ENCODE results near the gene LBHD2. TPM values are rescaled to one million over a fixed set of nuclear protein-coding genes. Genes with fewer than 3 reads are reported as not detected.
A peak's percentile ranks its signal among the peaks of the same experiment; 100 is the strongest.

Gene LBHD2
- total RNA-seq, 1 experiment from 2014 or later, result not detected

DNA sequence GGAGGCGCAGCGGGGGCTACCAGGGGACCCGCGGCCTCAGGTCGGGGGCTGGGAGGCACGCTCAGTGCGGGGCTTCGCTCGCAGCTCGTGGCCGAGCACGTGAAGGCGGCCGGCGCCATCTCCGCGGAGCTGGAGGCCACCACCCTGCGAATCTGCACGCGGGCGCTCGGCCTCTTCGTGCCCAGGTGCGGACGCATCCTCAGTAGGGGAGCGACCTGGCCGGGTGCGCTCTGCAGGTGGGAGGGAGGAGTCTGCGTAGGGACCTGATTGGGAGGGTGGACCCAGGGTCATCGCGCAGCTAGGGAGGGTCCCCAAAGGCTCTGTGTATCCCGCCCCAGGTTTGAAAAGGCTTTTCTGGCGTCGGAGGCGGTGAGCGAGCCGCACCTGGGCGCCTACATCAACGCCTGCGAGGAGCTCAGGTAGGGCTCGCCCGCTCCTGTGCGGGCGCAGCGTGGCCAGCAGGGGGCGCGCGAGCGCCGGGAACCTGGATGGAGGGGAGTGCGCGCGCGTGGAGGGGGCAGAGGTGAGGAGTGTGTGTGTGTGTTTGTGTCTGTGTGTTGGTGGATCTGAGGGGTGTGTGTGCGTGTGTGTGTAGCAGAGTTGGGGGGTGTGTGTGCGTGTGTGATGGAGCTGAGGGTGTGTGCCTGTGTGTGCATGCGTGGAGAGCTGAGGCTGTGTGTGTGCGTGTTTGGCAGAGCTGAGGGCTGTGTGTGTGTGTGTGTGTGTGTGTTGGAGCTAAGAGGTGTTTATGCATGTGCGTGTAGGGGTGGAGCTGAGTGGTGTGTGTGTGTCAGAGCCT, 20.8 kb downstream of the LBHD2 start:
- peaks cover 25 to 45% of the 10 kb centered on the region in 2 experiments for H3K4me1 ChIP-seq (ENCODE audit: control insufficient read depth in 1 of 2, insufficient read depth in 2 of 2, low read length in 2 of 2)
- H3K27ac ChIP-seq (ENCODE audit: low read depth, low read length), result no peak overlapping the region; the same call in 1 of the 2 replicates

More for the DNA sequence above, 20.8 kb downstream of the LBHD2 start:
- H3K27me3 ChIP-seq (ENCODE audit: insufficient read depth, low read length), result no peaks in the 10 kb centered on the region
- RAD21 ChIA-PET (ENCODE audit: low non-redundant PET in 1 of 2, low total read pairs in 2 of 2, uncharacterized antibody in 2 of 2, unreplicated experiment in 2 of 2), result interaction anchor here (0.5 to 2.1 kb wide), 17 partner anchors 8 to 416 kb away, joined by 3 to 18 read pairs (median 3); no protein-coding TSS in a partner anchor
- H3K79me2 ChIP-seq (ENCODE audit: insufficient read depth, low read length), result no peaks in the 10 kb centered on the region
- no TSS peak for BruUV-seq (replicated peaks)
- no peaks in the 10 kb centered on the region for H3K9me3 ChIP-seq (ENCODE audit: control insufficient read depth in 1 of 2, insufficient read depth in 1 of 2, low read depth in 1 of 2, low read length in 2 of 2)
- H2AFZ ChIP-seq (ENCODE audit: low read depth, low read length, poor library complexity, severe bottlenecking), result no peak overlapping the region
- ATAC-seq, result peak; percentile 83
- DNase-seq (ENCODE audit: low read depth, low spot score), result no peak
- intact Hi-C loops (cut with micrococcal nuclease), result loop anchor here (1.0 kb wide), 3 partner anchors 36 to 187 kb away; no protein-coding TSS in a partner anchor
- no peaks in the 10 kb centered on the region for H3K36me3 ChIP-seq (ENCODE audit: control insufficient read depth in 1 of 2, insufficient read depth in 2 of 2, low read length in 2 of 2)
- CTCF ChIA-PET, result interaction anchor here (0.6 to 3.1 kb wide), 36 partner anchors 9 to 1389 kb away, joined by 3 to 41 read pairs (median 5); partner anchors contain the start of genes EXOC3L4 and TNFAIP2
- H3K9me2 ChIP-seq (ENCODE audit: insufficient read depth), result no peaks in the 10 kb centered on the region
- H3K9ac ChIP-seq (ENCODE audit: low read length), result no peak overlapping the region
- TF ChIP-seq, protein P1, sequence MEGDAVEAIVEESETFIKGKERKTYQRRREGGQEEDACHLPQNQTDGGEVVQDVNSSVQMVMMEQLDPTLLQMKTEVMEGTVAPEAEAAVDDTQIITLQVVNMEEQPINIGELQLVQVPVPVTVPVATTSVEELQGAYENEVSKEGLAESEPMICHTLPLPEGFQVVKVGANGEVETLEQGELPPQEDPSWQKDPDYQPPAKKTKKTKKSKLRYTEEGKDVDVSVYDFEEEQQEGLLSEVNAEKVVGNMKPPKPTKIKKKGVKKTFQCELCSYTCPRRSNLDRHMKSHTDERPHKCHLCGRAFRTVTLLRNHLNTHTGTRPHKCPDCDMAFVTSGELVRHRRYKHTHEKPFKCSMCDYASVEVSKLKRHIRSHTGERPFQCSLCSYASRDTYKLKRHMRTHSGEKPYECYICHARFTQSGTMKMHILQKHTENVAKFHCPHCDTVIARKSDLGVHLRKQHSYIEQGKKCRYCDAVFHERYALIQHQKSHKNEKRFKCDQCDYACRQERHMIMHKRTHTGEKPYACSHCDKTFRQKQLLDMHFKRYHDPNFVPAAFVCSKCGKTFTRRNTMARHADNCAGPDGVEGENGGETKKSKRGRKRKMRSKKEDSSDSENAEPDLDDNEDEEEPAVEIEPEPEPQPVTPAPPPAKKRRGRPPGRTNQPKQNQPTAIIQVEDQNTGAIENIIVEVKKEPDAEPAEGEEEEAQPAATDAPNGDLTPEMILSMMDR (IDR thresholded peaks at IDR 0.05 in 2 of 3, conservative IDR thresholded peaks at IDR 0.05 in 1 of 3; ENCODE audit: borderline replicate concordance in 1 of 3, insufficient read depth in 1 of 3, low read depth in 2 of 3, low read length in 2 of 3), result peak in 2 of 3 experiments; percentile 94 to 99; a peak in 4 of 6 replicates
- no peak for TF ChIP-seq SRF (IDR thresholded peaks at IDR 0.05; ENCODE audit: low read depth)
- POLR2A ChIA-PET, result interaction anchor here (0.7 to 1.0 kb wide), 2 partner anchors 11 to 190 kb away, joined by 3 to 6 read pairs; partner anchors contain the start of gene EXOC3L4
- H3K4me3 ChIP-seq (replicated peaks in 1 of 2; ENCODE audit: low read depth in 1 of 2, low read length in 2 of 2), result no peak overlapping the region; a peak in 1 of 4 replicates
- H3K4me2 ChIP-seq (ENCODE audit: low read length), result peak overlapping the region; percentile 60
- no peaks in the 10 kb centered on the region for H4K20me1 ChIP-seq (ENCODE audit: insufficient read depth)
